HCT116 (cell line): ENCODE measurements around the gene DERA. TPM values are rescaled to one million over a fixed set of nuclear protein-coding genes. Genes with fewer than 3 reads are reported as not detected.

Experiments used
- ATAC-seq: fragments of 200-7000 bp; cut with Tn5 transposase; 2 replicates; pipeline ENCODE4 v1.9.1; 2020; ENCODE audit warnings: mild to moderate bottlenecking, moderate library complexity
- BruUV-seq: library from RNA; stranded (reverse); fragments of 400-500 nt; replicated peaks from 2 replicates; lab custom pipeline; 2021; lab: Mats Ljungman, UMichigan
- CTCF ChIA-PET: fragments of 300-600 bp; sonication (Branson Sonifier 250); formaldehyde crosslinking; loops from one replicate; lab custom pipeline; 2021; ENCODE audit warnings: antibody characterized with exemption; lab: Charles Lee
- POLR2A ChIA-PET: fragments of 300-600, 350-600 bp; sonication (Branson Sonifier 250); formaldehyde crosslinking; loops from one replicate; lab custom pipeline; 2021; ENCODE audit warnings: antibody characterized with exemption; lab: Charles Lee
- RAD21 ChIA-PET, 2 experiments: fragments of 300-600 bp; sonication (Branson Sonifier 250); formaldehyde crosslinking; loops; one replicate each; lab custom pipeline; 2023; ENCODE audit warnings: low total read pairs in 2 of 2; ENCODE audit not compliant: uncharacterized antibody in 2 of 2, unreplicated experiment in 2 of 2, low non-redundant PET in 1 of 2; lab: Charles Lee
- DNase-seq: peaks from one replicate; pipeline ENCODE4 v3.0.0-alpha.2; 2010; ENCODE audit warnings: low read depth, low spot score
- H2AFZ ChIP-seq: fragments of 200-600 bp; shearing (Covaris generic), sonication (generic); 2 replicates; pipeline ENCODE4 v1.6.1; 2017; ENCODE audit warnings: low read depth, mixed run types, mixed read lengths, antibody characterized with exemption, low read length; ENCODE audit not compliant: poor library complexity, severe bottlenecking
- H3K27ac ChIP-seq: 2 replicates; pipeline ENCODE4 v1.5.1; 2012; ENCODE audit warnings: low read depth, low read length
- H3K27me3 ChIP-seq: fragments of 200-600 bp; sonication (generic); 2 replicates; pipeline ENCODE4 v1.6.1; 2016; ENCODE audit warnings: mixed run types, low read length, mixed read lengths; ENCODE audit not compliant: insufficient read depth
- H3K36me3 ChIP-seq, 2 experiments: fragments of 200-500 bp in 1 of 2; fragments of 200-600 bp in 1 of 2; sonication (Bioruptor generic) in 1 of 2; sonication (generic) in 1 of 2; 2 replicates each; pipeline versions ENCODE4 v1.5.1 to v1.6.1; 2014 to 2016; ENCODE audit warnings: low read length in 2 of 2, inconsistent platforms in 1 of 2, mixed read lengths in 1 of 2, mixed run types in 1 of 2; ENCODE audit not compliant: insufficient read depth in 2 of 2, control insufficient read depth in 1 of 2
- H3K4me1 ChIP-seq, 2 experiments: fragments of 200-600 bp in 1 of 2; sonication (generic) in 1 of 2; 2 replicates each; pipeline versions ENCODE4 v1.5.1 to v1.6.1; 2012 to 2017; ENCODE audit warnings: low read length in 2 of 2, inconsistent platforms in 1 of 2, mild to moderate bottlenecking in 1 of 2, mixed read lengths in 1 of 2, mixed run types in 1 of 2, moderate library complexity in 1 of 2; ENCODE audit not compliant: insufficient read depth in 2 of 2, control insufficient read depth in 1 of 2
- H3K4me2 ChIP-seq: fragments of 200-600 bp; sonication (generic); 2 replicates; pipeline ENCODE4 v1.6.1; 2017; ENCODE audit warnings: mixed run types, low read length, mixed read lengths
- H3K4me3 ChIP-seq, 2 experiments: fragments of 200-600 bp in 1 of 2; sonication (generic) in 1 of 2; replicated peaks in 1 of 2; 2 replicates each; pipeline ENCODE4 v1.5.1; 2011 to 2016; ENCODE audit warnings: low read length in 2 of 2, control low read depth in 1 of 2, low read depth in 1 of 2, mild to moderate bottlenecking in 1 of 2, mixed read lengths in 1 of 2, mixed run types in 1 of 2
- H3K79me2 ChIP-seq: fragments of 200-600 bp; sonication (generic); 2 replicates; pipeline ENCODE4 v1.6.1; 2017; ENCODE audit warnings: mild to moderate bottlenecking, mixed run types, low read length, moderate library complexity, mixed read lengths; ENCODE audit not compliant: insufficient read depth
- H3K9ac ChIP-seq: fragments of 200-600 bp; sonication (generic); 2 replicates; pipeline ENCODE4 v1.6.1; 2016; ENCODE audit warnings: low read length, mixed read lengths
- H3K9me2 ChIP-seq: fragments of 200-600 bp; sonication (generic), shearing (Covaris generic); 2 replicates; pipeline ENCODE4 v1.6.1; 2017; ENCODE audit warnings: mixed run types, mild to moderate bottlenecking, moderate library complexity; ENCODE audit not compliant: insufficient read depth
- H3K9me3 ChIP-seq, 2 experiments: fragments of 200-500 bp in 1 of 2; fragments of 200-600 bp in 1 of 2; sonication (Bioruptor generic) in 1 of 2; sonication (generic) in 1 of 2; 2 replicates each; pipeline ENCODE4 v1.6.1; 2014 to 2017; ENCODE audit warnings: low read length in 2 of 2, mixed read lengths in 2 of 2, inconsistent platforms in 1 of 2, low read depth in 1 of 2, mild to moderate bottlenecking in 1 of 2, mixed run types in 1 of 2, moderate library complexity in 1 of 2; ENCODE audit not compliant: control insufficient read depth in 1 of 2, insufficient read depth in 1 of 2
- H4K20me1 ChIP-seq: fragments of 200-600 bp; sonication (generic), shearing (Covaris generic); 2 replicates; pipeline ENCODE4 v1.6.1; 2017; ENCODE audit warnings: mixed run types, mild to moderate bottlenecking, moderate library complexity; ENCODE audit not compliant: insufficient read depth
- CBX3 ChIP-seq: IDR thresholded peaks from 2 replicates; pipeline ENCODE4 v1.6.1; 2012; ENCODE audit warnings: low read depth
- CEBPB ChIP-seq: IDR thresholded peaks from 2 replicates; pipeline ENCODE4 v1.6.1; 2012; ENCODE audit warnings: low read depth
- CTCF ChIP-seq, 3 experiments: fragments of 200-600 bp in 1 of 3; sonication (generic) in 1 of 3; IDR thresholded peaks in 2 of 3; conservative IDR thresholded peaks in 1 of 3; 2 replicates each; pipeline ENCODE4 v1.5.1; 2012 to 2017; ENCODE audit warnings: low read depth in 2 of 3, low read length in 2 of 3, antibody characterized with exemption in 1 of 3, borderline replicate concordance in 1 of 3, control low read depth in 1 of 3, mild to moderate bottlenecking in 1 of 3, mixed read lengths in 1 of 3, mixed run types in 1 of 3, moderate library complexity in 1 of 3; ENCODE audit not compliant: insufficient read depth in 1 of 3
- ELF1 ChIP-seq: IDR thresholded peaks from 2 replicates; pipeline ENCODE4 v1.6.1; 2012; ENCODE audit warnings: low read depth, borderline replicate concordance
- EZH2 ChIP-seq: fragments of 200-600 bp; sonication (generic); IDR thresholded peaks from 2 replicates; pipeline ENCODE4 v1.6.1; 2017; ENCODE audit warnings: antibody characterized with exemption, mixed run types
- EZH2phosphoT487 ChIP-seq: fragments of 200-600 bp; IDR thresholded peaks from 2 replicates; pipeline ENCODE4 v1.6.1; 2018; ENCODE audit warnings: antibody characterized with exemption, borderline replicate concordance
- FOSL1 ChIP-seq: IDR thresholded peaks from 2 replicates; pipeline ENCODE4 v1.6.1; 2012; ENCODE audit warnings: low read depth
- POLR2A ChIP-seq: IDR thresholded peaks from 2 replicates; pipeline ENCODE4 v1.7.0; 2011; ENCODE audit warnings: borderline replicate concordance; ENCODE audit not compliant: insufficient read depth, insufficient read length; ENCODE audit errors: extremely low read depth
- POLR2AphosphoS5 ChIP-seq: IDR thresholded peaks from 2 replicates; pipeline ENCODE4 v1.6.1; 2011; ENCODE audit warnings: mild to moderate bottlenecking, low read depth, low read length, moderate library complexity
- REST ChIP-seq: IDR thresholded peaks from 2 replicates; pipeline ENCODE4 v1.6.1; 2012; ENCODE audit warnings: low read depth
- SRF ChIP-seq: IDR thresholded peaks from 2 replicates; pipeline ENCODE4 v1.6.1; 2012; ENCODE audit warnings: low read depth
- TCF7L2 ChIP-seq: IDR thresholded peaks from 2 replicates; pipeline ENCODE4 v1.7.0; 2011; ENCODE audit warnings: borderline replicate concordance, inconsistent platforms; ENCODE audit not compliant: insufficient read depth, insufficient read length; ENCODE audit errors: extremely low read depth
- YY1 ChIP-seq: IDR thresholded peaks from 2 replicates; pipeline ENCODE4 v1.6.1; 2011; ENCODE audit warnings: low read length, low read depth, moderate library complexity, mild to moderate bottlenecking; ENCODE audit not compliant: insufficient replicate concordance; ENCODE audit errors: extremely low read depth
- ZFX ChIP-seq: fragments of 450-650 bp; IDR thresholded peaks from 2 replicates; pipeline ENCODE4 v1.6.1; 2017
- ZNF274 ChIP-seq: fragments of 200-500 bp; sonication (Bioruptor generic); IDR thresholded peaks from 2 replicates; pipeline ENCODE4 v1.6.1; 2014; ENCODE audit warnings: mild to moderate bottlenecking, low read depth, low read length, inconsistent platforms
- intact Hi-C: fragments of 100-400 bp; cut with micrococcal nuclease; formaldehyde crosslinking; loops from 2 replicates; pipeline ENCODE4 v1.10.0; 2022
- total RNA-seq: library from RNA; stranded (reverse); gene quantifications from one replicate; pipeline ENCODE4 v1.2.1, GENCODE V29; 2021; ENCODE audit not compliant: unreplicated experiment
- TF ChIP-seq, protein P1 (sequence below): IDR thresholded peaks from 2 replicates; pipeline ENCODE4 v1.6.1; 2012

DERA gene
- total RNA-seq, 1 experiment from 2014 or later: 32.6 TPM

GRCh38 chr12:16048511-16048910, 137.4 kb downstream of the DERA start:
- TF ChIP-seq CEBPB (no peak), EZH2 (no peak), ELF1 (no peak), EZH2phosphoT487 (no peak), ZNF274 (no peak), SRF (no peak), ZFX (no peak), FOSL1 (no peak), POLR2A (no peak), POLR2AphosphoS5 (no peak), TCF7L2 (no peak), YY1 (no peak)
- TF ChIP-seq, protein P1, sequence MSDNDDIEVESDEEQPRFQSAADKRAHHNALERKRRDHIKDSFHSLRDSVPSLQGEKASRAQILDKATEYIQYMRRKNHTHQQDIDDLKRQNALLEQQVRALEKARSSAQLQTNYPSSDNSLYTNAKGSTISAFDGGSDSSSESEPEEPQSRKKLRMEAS: no peak
- H3K9ac ChIP-seq: no peak overlapping the region
- BruUV-seq: no TSS peak
- ChIA-PET POLR2A (no interaction called here), RAD21 (no interaction called here), CTCF (no interaction called here)
- ATAC-seq (no peak), DNase-seq (no peak)
- no peaks in the 10 kb centered on the region for H3K79me2 ChIP-seq
- no peak overlapping the region for H3K27ac ChIP-seq
- no peaks in the 10 kb centered on the region for H3K36me3 ChIP-seq
- H3K4me2 ChIP-seq: no peak overlapping the region
- intact Hi-C loops: no loop called here
- H3K4me3 ChIP-seq: no peak overlapping the region
- no peaks in the 10 kb centered on the region for H3K9me2 ChIP-seq
- H4K20me1 ChIP-seq: no peaks in the 10 kb centered on the region
- H2AFZ ChIP-seq: no peak overlapping the region
- no peaks in the 10 kb centered on the region for H3K27me3 ChIP-seq
- H3K4me1 ChIP-seq: no peaks in the 10 kb centered on the region
- H3K9me3 ChIP-seq: no peaks in the 10 kb centered on the region

DNA sequence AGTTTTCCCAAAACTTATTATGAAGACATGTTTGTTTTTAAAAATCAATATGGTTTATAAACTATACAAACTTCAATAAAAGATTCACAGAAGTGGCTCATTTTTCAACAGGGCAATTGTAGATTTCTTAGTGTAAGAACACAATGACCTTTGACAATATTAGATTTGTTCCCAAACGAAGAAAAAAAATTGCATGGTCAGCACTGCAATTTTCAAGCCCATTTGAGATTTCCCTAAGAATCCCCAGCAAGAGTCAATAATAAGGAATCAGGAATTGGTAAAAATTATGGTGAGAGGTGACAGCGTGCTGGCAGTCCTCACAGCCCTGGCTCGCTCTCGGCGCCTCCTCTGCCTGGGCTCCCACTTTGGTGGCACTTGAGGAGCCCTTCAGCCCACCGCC, 145.8 kb downstream of the DERA start:
- H3K36me3 ChIP-seq: no peaks in the 10 kb centered on the region
- no peaks in the 10 kb centered on the region for H3K27me3 ChIP-seq
- H2AFZ ChIP-seq: no peak overlapping the region
- no peak overlapping the region for H3K4me3 ChIP-seq
- ChIA-PET POLR2A (no interaction called here), RAD21 (no interaction called here), CTCF (no interaction called here)
- H3K9ac ChIP-seq: no peak overlapping the region
- H4K20me1 ChIP-seq: no peaks in the 10 kb centered on the region
- H3K4me2 ChIP-seq: no peak overlapping the region
- H3K9me2 ChIP-seq: no peaks in the 10 kb centered on the region
- ATAC-seq (no peak), DNase-seq (no peak)
- no peak overlapping the region for H3K27ac ChIP-seq
- no peaks in the 10 kb centered on the region for H3K9me3 ChIP-seq
- H3K79me2 ChIP-seq: no peaks in the 10 kb centered on the region
- intact Hi-C loops: no loop called here
- BruUV-seq: no TSS peak
- H3K4me1 ChIP-seq: no peaks in the 10 kb centered on the region
- TF ChIP-seq EZH2phosphoT487 (no peak), FOSL1 (no peak), ELF1 (no peak), CBX3 (no peak), POLR2AphosphoS5 (no peak), CTCF (IDR thresholded peaks at IDR 0.05 in 2 of 3, conservative IDR thresholded peaks at IDR 0.05 in 1 of 3; ENCODE audit: borderline replicate concordance in 1 of 3, insufficient read depth in 1 of 3, low read depth in 2 of 3, low read length in 2 of 3) (no peak), REST (no peak), TCF7L2 (no peak), POLR2A (no peak)
